HEK293T (cell line): ENCODE data around the gene SAFB2.

Experiments
- CTCF ChIA-PET: fragments of 350-600 bp; formaldehyde crosslinking; extraction: SDS; loops from one replicate; lab custom pipeline; 2021; ENCODE audit warnings: antibody characterized with exemption, inconsistent platforms; lab: Yijun Ruan, JAX
- POLR2A ChIA-PET: fragments of 350-600 bp; formaldehyde crosslinking; extraction: SDS; loops from one replicate; lab custom pipeline; 2020; ENCODE audit warnings: antibody characterized with exemption, inconsistent platforms; lab: Yijun Ruan, JAX
- DNase-seq: peaks from one replicate; pipeline ENCODE4 v3.0.0; 2012; ENCODE audit warnings: mixed read lengths; ENCODE audit errors: extremely low spot score
- ARNT ChIP-seq: fragments of 450-650 bp; IDR thresholded peaks from 2 replicates; pipeline ENCODE4 v1.6.1; 2017; ENCODE audit warnings: mild to moderate bottlenecking
- BHLHE40 ChIP-seq: fragments of 450-650 bp; IDR thresholded peaks from 2 replicates; pipeline ENCODE4 v1.6.1; 2016; ENCODE audit warnings: mild to moderate bottlenecking, moderate library complexity, borderline replicate concordance
- CTBP1 ChIP-seq: fragments of 450-650 bp; IDR thresholded peaks from 2 replicates; pipeline ENCODE4 v1.6.1; 2016; ENCODE audit warnings: borderline replicate concordance
- ELF4 ChIP-seq: fragments of 450-650 bp; IDR thresholded peaks from 2 replicates; pipeline ENCODE4 v1.6.1; 2017; ENCODE audit warnings: antibody characterized with exemption
- FOXA1 ChIP-seq: fragments of 450-650 bp; IDR thresholded peaks from 2 replicates; pipeline ENCODE4 v1.6.1; 2016; ENCODE audit warnings: mild to moderate bottlenecking
- FOXK2 ChIP-seq: fragments of 450-650 bp; IDR thresholded peaks from 2 replicates; pipeline ENCODE4 v1.6.1; 2016; ENCODE audit warnings: mild to moderate bottlenecking
- FOXM1 ChIP-seq: fragments of 450-650 bp; IDR thresholded peaks from 2 replicates; pipeline ENCODE4 v1.6.1; 2017; ENCODE audit warnings: mild to moderate bottlenecking, borderline replicate concordance
- HDGF ChIP-seq: fragments of 450-650 bp; IDR thresholded peaks from 2 replicates; pipeline ENCODE4 v1.6.1; 2017; ENCODE audit warnings: antibody characterized with exemption, borderline replicate concordance
- L3MBTL2 ChIP-seq: fragments of 450-650 bp; conservative IDR thresholded peaks from 2 replicates; pipeline ENCODE4 v1.6.1; 2016; ENCODE audit warnings: mild to moderate bottlenecking
- LEF1 ChIP-seq: fragments of 450-650 bp; IDR thresholded peaks from 2 replicates; pipeline ENCODE4 v1.6.1; 2017; ENCODE audit warnings: mild to moderate bottlenecking, borderline replicate concordance
- NFRKB ChIP-seq: fragments of 450-650 bp; IDR thresholded peaks from 2 replicates; pipeline ENCODE4 v1.6.1; 2016; ENCODE audit warnings: mild to moderate bottlenecking, moderate library complexity
- PKNOX1 ChIP-seq: fragments of 450-650 bp; IDR thresholded peaks from 2 replicates; pipeline ENCODE4 v1.6.1; 2016
- SP1 ChIP-seq: fragments of 450-650 bp; IDR thresholded peaks from 2 replicates; pipeline ENCODE4 v1.6.1; 2017
- SUZ12 ChIP-seq: fragments of 450-650 bp; IDR thresholded peaks from 2 replicates; pipeline ENCODE4 v1.6.1; 2016; ENCODE audit warnings: mild to moderate bottlenecking
- TARDBP ChIP-seq: fragments of 450-650 bp; IDR thresholded peaks from 2 replicates; pipeline ENCODE4 v1.6.1; 2016
- ZNF384 ChIP-seq: fragments of 450-650 bp; IDR thresholded peaks from 2 replicates; pipeline ENCODE4 v1.6.1; 2016

SAFB2 gene

DNA sequence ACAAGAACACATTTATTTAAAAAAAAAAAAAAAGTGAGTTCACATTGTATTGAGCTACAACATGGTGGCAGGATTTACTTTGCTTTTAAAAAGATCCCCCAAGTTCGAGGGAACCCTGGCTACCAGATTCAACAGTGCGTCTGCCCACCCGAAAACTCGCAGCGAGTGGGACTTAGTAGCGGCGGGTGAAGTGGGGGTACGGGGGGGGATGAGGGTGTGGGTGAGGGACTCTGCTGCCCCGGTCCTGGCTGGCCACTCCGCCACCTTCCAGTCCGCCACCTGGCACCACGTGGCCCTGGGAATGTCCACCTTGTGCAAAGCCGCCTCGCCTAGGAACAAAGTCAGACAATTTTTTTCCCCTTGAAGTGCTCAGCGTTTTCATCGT lies 35.5 kb downstream of the SAFB2 start:
- DNase-seq = no peak
- no peak for TF ChIP-seq PKNOX1
- TF ChIP-seq ZNF384 = no peak
- TF ChIP-seq FOXA1 = no peak
- no peak for TF ChIP-seq L3MBTL2
- no peak for TF ChIP-seq TARDBP
- no peak for TF ChIP-seq LEF1
- CTCF ChIA-PET = interaction anchor here (0.6 kb wide), 1 partner anchor 100 kb away, joined by 3 read pairs; no protein-coding TSS in a partner anchor
- POLR2A ChIA-PET = no interaction called here

GRCh38 chr19:5586300-5587070 lies 36.1 kb downstream of the SAFB2 start:
- TF ChIP-seq L3MBTL2 = no peak
- no peak for TF ChIP-seq BHLHE40
- TF ChIP-seq NFRKB = no peak
- TF ChIP-seq CTBP1 = no peak
- no peak for TF ChIP-seq FOXA1
- TF ChIP-seq HDGF = no peak
- no peak for TF ChIP-seq TARDBP
- CTCF ChIA-PET = interaction anchor here (0.6 kb wide), 1 partner anchor 101 kb away, joined by 3 read pairs; no protein-coding TSS in a partner anchor
- DNase-seq = no peak
- POLR2A ChIA-PET = no interaction called here

GRCh38 chr19:5585461-5586299 lies 36.9 kb downstream of the SAFB2 start:
- no peak for DNase-seq

GRCh38 chr19:5580161-5580571 lies 42.4 kb downstream of the SAFB2 start:
- POLR2A ChIA-PET = interaction anchor here (1.0 kb wide), 1 partner anchor 35 kb away, joined by 3 read pairs; no protein-coding TSS in a partner anchor
- no peak for DNase-seq
- TF ChIP-seq PKNOX1 (no peak), ELF4 (no peak), ARNT (no peak)
- CTCF ChIA-PET = interaction anchor here (0.9 to 2.8 kb wide), 2 partner anchors 33 to 133 kb away, joined by 3 to 10 read pairs; no protein-coding TSS in a partner anchor

More at GRCh38 chr19:5585461-5586299, 36.9 kb downstream of the SAFB2 start:
- TF ChIP-seq NFRKB = no peak
- TF ChIP-seq HDGF = no peak
- TF ChIP-seq CTBP1 = no peak
- TF ChIP-seq ELF4 = no peak
- TF ChIP-seq L3MBTL2 = no peak
- TF ChIP-seq FOXA1 = no peak
- TF ChIP-seq ARNT = no peak
- TF ChIP-seq FOXM1 = no peak
- TF ChIP-seq SUZ12 = no peak
- no peak for TF ChIP-seq ZNF384
- POLR2A ChIA-PET = interaction anchor here (1.2 kb wide), 1 partner anchor 104 kb away, joined by 3 read pairs; the partner anchor contains the start of gene RPL36
- CTCF ChIA-PET = no interaction called here

GRCh38 chr19:5579697-5580096 lies 42.9 kb downstream of the SAFB2 start:
- ChIA-PET POLR2A (interaction anchor here (1.0 kb wide), 1 partner anchor 35 kb away, joined by 3 read pairs; no protein-coding TSS in a partner anchor), CTCF (interaction anchor here (0.9 to 2.8 kb wide), 2 partner anchors 32 to 132 kb away, joined by 3 to 10 read pairs; no protein-coding TSS in a partner anchor)

GRCh38 chr19:5579286-5579685 lies 43.3 kb downstream of the SAFB2 start:
- TF ChIP-seq FOXM1 (no peak), FOXK2 (no peak), PKNOX1 (no peak), ARNT (no peak), ZNF384 (no peak), NFRKB (no peak), SUZ12 (no peak), ELF4 (no peak), FOXA1 (no peak)
- CTCF ChIA-PET = interaction anchor here (2.8 kb wide), 1 partner anchor 32 kb away, joined by 10 read pairs; no protein-coding TSS in a partner anchor

More at GRCh38 chr19:5579697-5580096, 42.9 kb downstream of the SAFB2 start:
- TF ChIP-seq SP1 = no peak
- no peak for TF ChIP-seq FOXK2
- no peak for TF ChIP-seq BHLHE40
- TF ChIP-seq SUZ12 = no peak
- TF ChIP-seq FOXM1 = no peak
- TF ChIP-seq L3MBTL2 = no peak
- TF ChIP-seq ZNF384 = no peak
- TF ChIP-seq CTBP1 = no peak
- DNase-seq = no peak

More at GRCh38 chr19:5579286-5579685, 43.3 kb downstream of the SAFB2 start:
- POLR2A ChIA-PET = interaction anchor here (1.0 kb wide), 1 partner anchor 36 kb away, joined by 3 read pairs; no protein-coding TSS in a partner anchor
- no peak for DNase-seq
